GM23338 (cell line): ENCODE results near the gene BNIP2. TPM values are rescaled to one million over a fixed set of nuclear protein-coding genes. Genes with fewer than 3 reads are reported as not detected.

ENCODE experiments used
- ATAC-seq: fragments of 200-7000 bp; cut with Tn5 transposase; 3 replicates; pipeline ENCODE4 v1.9.1; 2020
- DNase-seq: peaks from one replicate; pipeline ENCODE4 v3.0.0-alpha.2; 2015; ENCODE audit warnings: low spot score
- H2AFZ ChIP-seq: fragments of 200-600 bp; sonication (generic); 2 replicates; pipeline ENCODE4 v1.8.0; 2016; ENCODE audit warnings: antibody characterized with exemption, mild to moderate bottlenecking, moderate library complexity
- H3F3A ChIP-seq: fragments of 200-600 bp; sonication (generic); replicated peaks from 2 replicates; pipeline ENCODE4 v1.8.0; 2017; ENCODE audit warnings: antibody characterized with exemption, mixed run types, low read depth
- H3K27ac ChIP-seq: fragments of 200-600 bp; sonication (generic); 2 replicates; pipeline ENCODE4 v1.6.1; 2016; ENCODE audit warnings: low read depth
- H3K27me3 ChIP-seq: fragments of 200-600 bp; sonication (generic); 2 replicates; pipeline ENCODE4 v1.8.0; 2016; ENCODE audit warnings: mild to moderate bottlenecking, mixed run types, moderate library complexity; ENCODE audit not compliant: insufficient read depth
- H3K36me3 ChIP-seq: fragments of 200-600 bp; sonication (generic); 2 replicates; pipeline ENCODE4 v1.8.0; 2016; ENCODE audit warnings: mild to moderate bottlenecking; ENCODE audit not compliant: insufficient read depth
- H3K4me1 ChIP-seq: fragments of 200-600 bp; sonication (generic); 2 replicates; pipeline ENCODE4 v1.8.0; 2016; ENCODE audit warnings: mild to moderate bottlenecking, moderate library complexity; ENCODE audit not compliant: insufficient read depth
- H3K4me2 ChIP-seq: fragments of 200-600 bp; sonication (generic); 2 replicates; pipeline ENCODE4 v1.7.1; 2017; ENCODE audit warnings: mixed run types
- H3K4me3 ChIP-seq: fragments of 200-600 bp; sonication (generic); 2 replicates; pipeline ENCODE4 v1.6.1; 2016; ENCODE audit warnings: mixed run types
- H3K79me2 ChIP-seq: fragments of 200-600 bp; sonication (generic); replicated peaks from 2 replicates; pipeline ENCODE4 v1.8.0; 2017; ENCODE audit warnings: mild to moderate bottlenecking; ENCODE audit not compliant: insufficient read depth
- H3K9me2 ChIP-seq: fragments of 200-600 bp; sonication (generic); 2 replicates; pipeline ENCODE4 v1.8.0; 2017; ENCODE audit not compliant: insufficient read depth
- H4K20me1 ChIP-seq: fragments of 200-600 bp; sonication (generic); replicated peaks from 2 replicates; pipeline ENCODE4 v1.8.0; 2017; ENCODE audit warnings: mild to moderate bottlenecking; ENCODE audit not compliant: insufficient read depth
- H3K27ac Mint-ChIP-seq: 2 replicates; pipeline ENCODE4 v1.8.0; 2020; ENCODE audit warnings: inconsistent platforms, mild to moderate bottlenecking, moderate library complexity, mixed read lengths
- H3K27me3 Mint-ChIP-seq: 3 replicates; pipeline ENCODE4 v1.8.0; 2022; ENCODE audit warnings: low read depth, mild to moderate bottlenecking, moderate library complexity, mixed read lengths, inconsistent platforms; ENCODE audit not compliant: insufficient read depth, poor library complexity
- H3K36me3 Mint-ChIP-seq: 3 replicates; pipeline ENCODE4 v1.8.0; 2021; ENCODE audit warnings: low read depth, mild to moderate bottlenecking, inconsistent platforms, moderate library complexity, mixed read lengths
- H3K4me1 Mint-ChIP-seq: 3 replicates; pipeline ENCODE4 v1.8.0; 2020; ENCODE audit warnings: mild to moderate bottlenecking, inconsistent platforms, mixed read lengths
- H3K4me3 Mint-ChIP-seq: 3 replicates; pipeline ENCODE4 v1.8.0; 2021; ENCODE audit warnings: moderate library complexity, mild to moderate bottlenecking, inconsistent platforms, mixed read lengths
- H3K9me3 Mint-ChIP-seq: 3 replicates; pipeline ENCODE4 v1.8.0; 2020; ENCODE audit warnings: moderate library complexity, mild to moderate bottlenecking, inconsistent platforms, mixed read lengths
- EZH2 ChIP-seq: fragments of 200-600 bp; sonication (generic); IDR thresholded peaks from one replicate; pipeline ENCODE4 v1.8.0; 2017; ENCODE audit warnings: antibody characterized with exemption, mild to moderate bottlenecking, low read depth; ENCODE audit not compliant: unreplicated experiment
- EZH2phosphoT487 ChIP-seq: fragments of 200-600 bp; sonication (generic); IDR thresholded peaks from one replicate; pipeline ENCODE4 v1.8.1; 2018; ENCODE audit warnings: antibody characterized with exemption; ENCODE audit not compliant: unreplicated experiment
- JUNB ChIP-seq: IDR thresholded peaks from one replicate; pipeline ENCODE4 v1.6.1; 2016; ENCODE audit warnings: antibody characterized with exemption; ENCODE audit not compliant: unreplicated experiment
- NANOG ChIP-seq: IDR thresholded peaks from 2 replicates; pipeline ENCODE4 v1.6.1; 2016; ENCODE audit warnings: antibody characterized with exemption, borderline replicate concordance
- POLR2AphosphoS5 ChIP-seq: IDR thresholded peaks from 2 replicates; pipeline ENCODE4 v1.6.1; 2016; ENCODE audit warnings: antibody characterized with exemption, low read depth
- STAT1 ChIP-seq: IDR thresholded peaks from one replicate; pipeline ENCODE4 v1.6.1; 2016; ENCODE audit warnings: antibody characterized with exemption; ENCODE audit not compliant: unreplicated experiment
- ZNF114 ChIP-seq: fragments of 250-450 bp; sonication (Bioruptor Pico); IDR thresholded peaks from 2 replicates; pipeline ENCODE4 v1.5.0; 2020; ENCODE audit warnings: mild to moderate bottlenecking, moderate library complexity
- ZNF331 ChIP-seq: fragments of 250-450 bp; sonication (Bioruptor Pico); IDR thresholded peaks from 2 replicates; pipeline ENCODE4 v1.5.0; 2020; ENCODE audit warnings: low read depth, mild to moderate bottlenecking, moderate library complexity
- polyA plus RNA-seq: library from polyadenylated mRNA; unstranded; fragments of >200 nt; fragmentation: Nextera tagmentation; extraction: Ambion mirVana; gene quantifications from 2 replicates; pipeline ENCODE4 v1.2.1, GENCODE V29; 2016
- total RNA-seq: library from RNA; depleted of rRNA; stranded (reverse); fragments of >200 nt; shearing (Covaris generic); gene quantifications from 2 replicates; pipeline ENCODE4 v1.2.3, GENCODE V29; 2014
- TF ChIP-seq, protein P1 (sequence below): IDR thresholded peaks from 2 replicates; pipeline ENCODE4 v1.6.1; 2016; ENCODE audit warnings: antibody characterized with exemption
- TF ChIP-seq, protein P2 (sequence below), 2 experiments: fragments of 200-600 bp in 1 of 2; sonication (generic) in 1 of 2; conservative IDR thresholded peaks; 2 replicates each; pipeline versions ENCODE4 v1.5.1 to v1.6.1; 2016 to 2017; ENCODE audit warnings: antibody characterized with exemption in 2 of 2, low read depth in 2 of 2, mild to moderate bottlenecking in 2 of 2, moderate library complexity in 1 of 2
- TF ChIP-seq, protein P3 (sequence below): IDR thresholded peaks from one replicate; pipeline ENCODE4 v1.6.1; 2018; ENCODE audit warnings: antibody characterized with exemption; ENCODE audit not compliant: unreplicated experiment
- TF ChIP-seq, protein P4 (sequence below): fragments of 250-450 bp; sonication (Bioruptor Pico); IDR thresholded peaks from 2 replicates; pipeline ENCODE4 v1.5.0; 2020; ENCODE audit warnings: mild to moderate bottlenecking, moderate library complexity

The BNIP2 gene
- total and polyA plus RNA-seq, 2 experiments from 2014 or later: 43.7 to 83.7 TPM

DNA sequence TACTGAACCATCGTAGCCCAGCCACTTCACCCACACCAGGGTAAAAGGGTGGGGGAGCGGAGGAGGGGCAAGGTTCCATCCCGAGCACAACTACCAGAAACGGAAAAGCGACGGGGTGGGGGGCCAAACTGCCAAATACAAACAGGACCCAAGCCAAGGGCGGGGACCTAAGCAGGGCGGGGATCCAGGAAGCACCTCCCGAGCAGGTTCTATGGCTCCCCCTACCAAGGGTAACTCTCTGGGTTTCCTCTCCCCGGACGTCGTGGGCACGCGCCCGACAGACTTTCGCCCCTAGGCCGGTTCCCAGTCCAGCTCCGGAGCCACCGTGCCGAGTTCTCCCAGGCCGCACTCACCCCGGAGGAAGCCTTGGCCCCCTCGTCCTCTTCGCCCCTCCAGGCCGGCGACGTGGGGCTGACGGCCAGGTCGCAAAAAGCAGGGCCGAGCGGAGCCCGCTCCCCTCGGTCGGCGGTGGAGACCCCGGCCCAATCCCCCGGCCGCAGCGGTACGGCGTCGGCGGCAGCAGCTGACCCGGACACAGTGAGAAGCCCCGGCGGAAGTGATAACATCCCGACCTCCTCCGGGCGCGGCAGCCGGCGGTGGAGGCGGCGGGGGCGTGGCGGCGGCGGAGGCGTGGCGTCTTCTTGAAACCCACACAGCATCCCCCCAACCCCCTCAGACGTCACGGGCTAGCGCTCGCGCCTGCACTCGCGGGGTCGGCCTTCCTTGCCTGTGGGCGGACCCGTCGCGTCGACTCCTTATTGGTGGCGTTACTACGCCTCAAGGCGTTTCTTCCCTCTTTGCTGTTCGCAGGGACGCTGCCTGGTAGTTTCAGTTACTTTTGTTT is at the start of gene BNIP2 (continued):
- TF ChIP-seq STAT1 (no peak), JUNB (no peak)

DNA sequence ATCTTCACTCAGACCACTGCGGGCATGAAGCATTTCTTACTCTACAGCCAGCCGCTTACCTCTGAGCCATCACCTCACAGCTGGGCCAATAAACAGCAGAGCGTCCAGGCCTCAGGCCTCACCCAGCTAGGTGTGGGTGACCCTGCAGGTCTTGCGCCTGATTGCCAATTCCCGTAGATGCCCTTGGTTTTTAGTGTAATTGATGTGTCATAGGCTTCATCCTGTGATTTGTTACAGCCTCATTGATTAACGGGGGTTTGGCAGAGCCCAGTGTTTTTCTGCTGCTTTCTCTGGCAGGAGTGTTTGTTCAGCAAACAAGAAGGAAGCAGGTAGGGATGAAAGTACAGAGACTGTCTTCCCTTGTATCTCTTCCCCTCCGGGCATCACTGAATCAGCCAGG is 49.6 kb upstream of the BNIP2 start:
- Histone ChIP-seq H3K79me2 (no peaks in the 10 kb centered on the region), H3K27me3 (no peaks in the 10 kb centered on the region), H3K4me1 (no peaks in the 10 kb centered on the region), H3K36me3 (no peaks in the 10 kb centered on the region), H3K9me2 (no peaks in the 10 kb centered on the region), H2AFZ (no peak overlapping the region), H3K4me2 (no peak overlapping the region), H3K4me3 (no peak overlapping the region), H3K27ac (no peak overlapping the region), H3F3A (no peaks in the 10 kb centered on the region), H4K20me1 (no peaks in the 10 kb centered on the region)
- peaks cover 4% of the 10 kb centered on the region; the same call in 1 of the 3 replicates for H3K4me1 Mint-ChIP-seq
- no peak overlapping the region for H3K4me3 Mint-ChIP-seq
- no peak for DNase-seq
- ATAC-seq: no peak
- no peak overlapping the region for H3K27ac Mint-ChIP-seq
- H3K27me3 Mint-ChIP-seq: peaks cover 3% of the 10 kb centered on the region
- no peaks in the 10 kb centered on the region; the same call in 2 of the 3 replicates for H3K36me3 Mint-ChIP-seq
- peaks cover under 1% of the 10 kb centered on the region; the same call in 1 of the 3 replicates for H3K9me3 Mint-ChIP-seq
- no peak for TF ChIP-seq EZH2
- TF ChIP-seq ZNF331 (CRISPR knock-in tag): no peak
- TF ChIP-seq, protein P1, sequence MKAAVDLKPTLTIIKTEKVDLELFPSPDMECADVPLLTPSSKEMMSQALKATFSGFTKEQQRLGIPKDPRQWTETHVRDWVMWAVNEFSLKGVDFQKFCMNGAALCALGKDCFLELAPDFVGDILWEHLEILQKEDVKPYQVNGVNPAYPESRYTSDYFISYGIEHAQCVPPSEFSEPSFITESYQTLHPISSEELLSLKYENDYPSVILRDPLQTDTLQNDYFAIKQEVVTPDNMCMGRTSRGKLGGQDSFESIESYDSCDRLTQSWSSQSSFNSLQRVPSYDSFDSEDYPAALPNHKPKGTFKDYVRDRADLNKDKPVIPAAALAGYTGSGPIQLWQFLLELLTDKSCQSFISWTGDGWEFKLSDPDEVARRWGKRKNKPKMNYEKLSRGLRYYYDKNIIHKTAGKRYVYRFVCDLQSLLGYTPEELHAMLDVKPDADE: no peak
- TF ChIP-seq STAT1: no peak
- TF ChIP-seq, protein P2, sequence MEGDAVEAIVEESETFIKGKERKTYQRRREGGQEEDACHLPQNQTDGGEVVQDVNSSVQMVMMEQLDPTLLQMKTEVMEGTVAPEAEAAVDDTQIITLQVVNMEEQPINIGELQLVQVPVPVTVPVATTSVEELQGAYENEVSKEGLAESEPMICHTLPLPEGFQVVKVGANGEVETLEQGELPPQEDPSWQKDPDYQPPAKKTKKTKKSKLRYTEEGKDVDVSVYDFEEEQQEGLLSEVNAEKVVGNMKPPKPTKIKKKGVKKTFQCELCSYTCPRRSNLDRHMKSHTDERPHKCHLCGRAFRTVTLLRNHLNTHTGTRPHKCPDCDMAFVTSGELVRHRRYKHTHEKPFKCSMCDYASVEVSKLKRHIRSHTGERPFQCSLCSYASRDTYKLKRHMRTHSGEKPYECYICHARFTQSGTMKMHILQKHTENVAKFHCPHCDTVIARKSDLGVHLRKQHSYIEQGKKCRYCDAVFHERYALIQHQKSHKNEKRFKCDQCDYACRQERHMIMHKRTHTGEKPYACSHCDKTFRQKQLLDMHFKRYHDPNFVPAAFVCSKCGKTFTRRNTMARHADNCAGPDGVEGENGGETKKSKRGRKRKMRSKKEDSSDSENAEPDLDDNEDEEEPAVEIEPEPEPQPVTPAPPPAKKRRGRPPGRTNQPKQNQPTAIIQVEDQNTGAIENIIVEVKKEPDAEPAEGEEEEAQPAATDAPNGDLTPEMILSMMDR (conservative IDR thresholded peaks at IDR 0.05; ENCODE audit: low read depth in 2 of 2): no peak
- no peak for TF ChIP-seq EZH2phosphoT487
- TF ChIP-seq NANOG: no peak
- no peak for TF ChIP-seq POLR2AphosphoS5
- TF ChIP-seq, protein P3, sequence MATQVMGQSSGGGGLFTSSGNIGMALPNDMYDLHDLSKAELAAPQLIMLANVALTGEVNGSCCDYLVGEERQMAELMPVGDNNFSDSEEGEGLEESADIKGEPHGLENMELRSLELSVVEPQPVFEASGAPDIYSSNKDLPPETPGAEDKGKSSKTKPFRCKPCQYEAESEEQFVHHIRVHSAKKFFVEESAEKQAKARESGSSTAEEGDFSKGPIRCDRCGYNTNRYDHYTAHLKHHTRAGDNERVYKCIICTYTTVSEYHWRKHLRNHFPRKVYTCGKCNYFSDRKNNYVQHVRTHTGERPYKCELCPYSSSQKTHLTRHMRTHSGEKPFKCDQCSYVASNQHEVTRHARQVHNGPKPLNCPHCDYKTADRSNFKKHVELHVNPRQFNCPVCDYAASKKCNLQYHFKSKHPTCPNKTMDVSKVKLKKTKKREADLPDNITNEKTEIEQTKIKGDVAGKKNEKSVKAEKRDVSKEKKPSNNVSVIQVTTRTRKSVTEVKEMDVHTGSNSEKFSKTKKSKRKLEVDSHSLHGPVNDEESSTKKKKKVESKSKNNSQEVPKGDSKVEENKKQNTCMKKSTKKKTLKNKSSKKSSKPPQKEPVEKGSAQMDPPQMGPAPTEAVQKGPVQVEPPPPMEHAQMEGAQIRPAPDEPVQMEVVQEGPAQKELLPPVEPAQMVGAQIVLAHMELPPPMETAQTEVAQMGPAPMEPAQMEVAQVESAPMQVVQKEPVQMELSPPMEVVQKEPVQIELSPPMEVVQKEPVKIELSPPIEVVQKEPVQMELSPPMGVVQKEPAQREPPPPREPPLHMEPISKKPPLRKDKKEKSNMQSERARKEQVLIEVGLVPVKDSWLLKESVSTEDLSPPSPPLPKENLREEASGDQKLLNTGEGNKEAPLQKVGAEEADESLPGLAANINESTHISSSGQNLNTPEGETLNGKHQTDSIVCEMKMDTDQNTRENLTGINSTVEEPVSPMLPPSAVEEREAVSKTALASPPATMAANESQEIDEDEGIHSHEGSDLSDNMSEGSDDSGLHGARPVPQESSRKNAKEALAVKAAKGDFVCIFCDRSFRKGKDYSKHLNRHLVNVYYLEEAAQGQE: no peak
- TF ChIP-seq, protein P4, sequence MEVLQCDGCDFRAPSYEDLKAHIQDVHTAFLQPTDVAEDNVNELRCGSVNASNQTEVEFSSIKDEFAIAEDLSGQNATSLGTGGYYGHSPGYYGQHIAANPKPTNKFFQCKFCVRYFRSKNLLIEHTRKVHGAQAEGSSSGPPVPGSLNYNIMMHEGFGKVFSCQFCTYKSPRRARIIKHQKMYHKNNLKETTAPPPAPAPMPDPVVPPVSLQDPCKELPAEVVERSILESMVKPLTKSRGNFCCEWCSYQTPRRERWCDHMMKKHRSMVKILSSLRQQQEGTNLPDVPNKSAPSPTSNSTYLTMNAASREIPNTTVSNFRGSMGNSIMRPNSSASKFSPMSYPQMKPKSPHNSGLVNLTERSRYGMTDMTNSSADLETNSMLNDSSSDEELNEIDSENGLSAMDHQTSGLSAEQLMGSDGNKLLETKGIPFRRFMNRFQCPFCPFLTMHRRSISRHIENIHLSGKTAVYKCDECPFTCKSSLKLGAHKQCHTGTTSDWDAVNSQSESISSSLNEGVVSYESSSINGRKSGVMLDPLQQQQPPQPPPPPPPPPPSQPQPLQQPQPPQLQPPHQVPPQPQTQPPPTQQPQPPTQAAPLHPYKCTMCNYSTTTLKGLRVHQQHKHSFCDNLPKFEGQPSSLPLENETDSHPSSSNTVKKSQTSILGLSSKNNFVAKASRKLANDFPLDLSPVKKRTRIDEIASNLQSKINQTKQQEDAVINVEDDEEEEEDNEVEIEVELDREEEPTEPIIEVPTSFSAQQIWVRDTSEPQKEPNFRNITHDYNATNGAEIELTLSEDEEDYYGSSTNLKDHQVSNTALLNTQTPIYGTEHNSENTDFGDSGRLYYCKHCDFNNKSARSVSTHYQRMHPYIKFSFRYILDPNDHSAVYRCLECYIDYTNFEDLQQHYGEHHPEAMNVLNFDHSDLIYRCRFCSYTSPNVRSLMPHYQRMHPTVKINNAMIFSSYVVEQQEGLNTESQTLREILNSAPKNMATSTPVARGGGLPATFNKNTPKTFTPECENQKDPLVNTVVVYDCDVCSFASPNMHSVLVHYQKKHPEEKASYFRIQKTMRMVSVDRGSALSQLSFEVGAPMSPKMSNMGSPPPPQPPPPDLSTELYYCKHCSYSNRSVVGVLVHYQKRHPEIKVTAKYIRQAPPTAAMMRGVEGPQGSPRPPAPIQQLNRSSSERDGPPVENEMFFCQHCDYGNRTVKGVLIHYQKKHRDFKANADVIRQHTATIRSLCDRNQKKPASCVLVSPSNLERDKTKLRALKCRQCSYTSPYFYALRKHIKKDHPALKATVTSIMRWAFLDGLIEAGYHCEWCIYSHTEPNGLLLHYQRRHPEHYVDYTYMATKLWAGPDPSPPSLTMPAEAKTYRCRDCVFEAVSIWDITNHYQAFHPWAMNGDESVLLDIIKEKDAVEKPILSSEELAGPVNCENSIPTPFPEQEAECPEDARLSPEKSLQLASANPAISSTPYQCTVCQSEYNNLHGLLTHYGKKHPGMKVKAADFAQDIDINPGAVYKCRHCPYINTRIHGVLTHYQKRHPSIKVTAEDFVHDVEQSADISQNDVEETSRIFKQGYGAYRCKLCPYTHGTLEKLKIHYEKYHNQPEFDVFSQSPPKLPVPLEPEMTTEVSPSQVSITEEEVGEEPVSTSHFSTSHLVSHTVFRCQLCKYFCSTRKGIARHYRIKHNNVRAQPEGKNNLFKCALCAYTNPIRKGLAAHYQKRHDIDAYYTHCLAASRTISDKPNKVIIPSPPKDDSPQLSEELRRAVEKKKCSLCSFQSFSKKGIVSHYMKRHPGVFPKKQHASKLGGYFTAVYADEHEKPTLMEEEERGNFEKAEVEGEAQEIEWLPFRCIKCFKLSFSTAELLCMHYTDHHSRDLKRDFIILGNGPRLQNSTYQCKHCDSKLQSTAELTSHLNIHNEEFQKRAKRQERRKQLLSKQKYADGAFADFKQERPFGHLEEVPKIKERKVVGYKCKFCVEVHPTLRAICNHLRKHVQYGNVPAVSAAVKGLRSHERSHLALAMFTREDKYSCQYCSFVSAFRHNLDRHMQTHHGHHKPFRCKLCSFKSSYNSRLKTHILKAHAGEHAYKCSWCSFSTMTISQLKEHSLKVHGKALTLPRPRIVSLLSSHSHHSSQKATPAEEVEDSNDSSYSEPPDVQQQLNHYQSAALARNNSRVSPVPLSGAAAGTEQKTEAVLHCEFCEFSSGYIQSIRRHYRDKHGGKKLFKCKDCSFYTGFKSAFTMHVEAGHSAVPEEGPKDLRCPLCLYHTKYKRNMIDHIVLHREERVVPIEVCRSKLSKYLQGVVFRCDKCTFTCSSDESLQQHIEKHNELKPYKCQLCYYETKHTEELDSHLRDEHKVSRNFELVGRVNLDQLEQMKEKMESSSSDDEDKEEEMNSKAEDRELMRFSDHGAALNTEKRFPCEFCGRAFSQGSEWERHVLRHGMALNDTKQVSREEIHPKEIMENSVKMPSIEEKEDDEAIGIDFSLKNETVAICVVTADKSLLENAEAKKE (CRISPR knock-in tag): no peak
- no peak for TF ChIP-seq JUNB
- no peak for TF ChIP-seq ZNF114 (CRISPR knock-in tag)
